Neuronal stem cell (in vitro differentiated cells): Measurements from ENCODE around the gene RRP1.

Source experiments
- DNase-seq: peaks from one replicate; pipeline ENCODE4 v3.0.0-alpha.2; 2013; ENCODE audit warnings: low spot score
- H2AFZ ChIP-seq: one replicate; pipeline ENCODE4 v1.6.1; 2013; ENCODE audit warnings: mild to moderate bottlenecking, low read length, inconsistent platforms
- H2AK5ac ChIP-seq: 2 replicates; pipeline ENCODE4 v1.6.1; 2013; ENCODE audit warnings: low read depth, mild to moderate bottlenecking, inconsistent platforms, low read length, moderate library complexity, mixed read lengths
- H2BK120ac ChIP-seq: 2 replicates; pipeline ENCODE4 v1.6.1; 2013; ENCODE audit warnings: low read depth, mild to moderate bottlenecking, inconsistent platforms, low read length, moderate library complexity, mixed read lengths
- H2BK12ac ChIP-seq: one replicate; pipeline ENCODE4 v1.6.1; 2013; ENCODE audit warnings: low read length, inconsistent platforms
- H2BK15ac ChIP-seq: 2 replicates; pipeline ENCODE4 v1.6.1; 2013; ENCODE audit warnings: mild to moderate bottlenecking, low read length, inconsistent platforms, mixed read lengths
- H2BK5ac ChIP-seq: one replicate; pipeline ENCODE4 v1.6.1; 2013; ENCODE audit warnings: inconsistent platforms, mild to moderate bottlenecking, low read length, moderate library complexity
- H3K14ac ChIP-seq: one replicate; pipeline ENCODE4 v1.6.1; 2013; ENCODE audit warnings: low read length, inconsistent platforms
- H3K18ac ChIP-seq: 2 replicates; pipeline ENCODE4 v1.6.1; 2013; ENCODE audit warnings: low read length, inconsistent platforms
- H3K23ac ChIP-seq: 2 replicates; pipeline ENCODE4 v1.6.1; 2013; ENCODE audit warnings: low read depth, mild to moderate bottlenecking, mixed read lengths, low read length, inconsistent platforms; ENCODE audit not compliant: poor library complexity
- H3K27ac ChIP-seq: replicated peaks from 3 replicates; pipeline ENCODE4 v1.5.1; 2013; ENCODE audit warnings: low read length, inconsistent platforms
- H3K27me3 ChIP-seq, 3 experiments: 2 replicates each; pipeline ENCODE4 v1.6.1; 2013; ENCODE audit warnings: low read length in 3 of 3, mild to moderate bottlenecking in 2 of 3, inconsistent platforms in 1 of 3, low read depth in 1 of 3, mixed read lengths in 1 of 3, moderate library complexity in 1 of 3; ENCODE audit not compliant: control insufficient read depth in 3 of 3, insufficient read depth in 3 of 3
- H3K36me3 ChIP-seq, 2 donors: replicated peaks in 1 of 2; 2 replicates each; pipeline ENCODE4 v1.6.1; 2013; ENCODE audit warnings: low read length in 2 of 2; ENCODE audit not compliant: control insufficient read depth in 2 of 2, insufficient read depth in 2 of 2
- H3K4ac ChIP-seq: 2 replicates; pipeline ENCODE4 v1.6.1; 2013; ENCODE audit warnings: inconsistent platforms, mild to moderate bottlenecking, low read length, moderate library complexity
- H3K4me1 ChIP-seq, 2 donors: 1 replicate in 1 of 2; 2 replicates in 1 of 2; pipeline ENCODE4 v1.6.1; 2013; ENCODE audit warnings: low read length in 2 of 2, low read depth in 1 of 2; ENCODE audit not compliant: control insufficient read depth in 2 of 2, insufficient read depth in 1 of 2
- H3K4me2 ChIP-seq: one replicate; pipeline ENCODE4 v1.6.1; 2013; ENCODE audit warnings: mild to moderate bottlenecking, low read length, inconsistent platforms; ENCODE audit not compliant: insufficient read depth, poor library complexity, severe bottlenecking
- H3K4me3 ChIP-seq, 2 donors: 2 replicates each; pipeline ENCODE4 v1.5.1; 2013; ENCODE audit warnings: low read length in 2 of 2, mild to moderate bottlenecking in 2 of 2, inconsistent platforms in 1 of 2, moderate library complexity in 1 of 2
- H3K79me1 ChIP-seq: one replicate; pipeline ENCODE4 v1.6.1; 2013; ENCODE audit warnings: low read depth, mild to moderate bottlenecking, inconsistent platforms, low read length, moderate library complexity
- H3K9ac ChIP-seq: one replicate; pipeline ENCODE4 v1.6.1; 2013; ENCODE audit warnings: mild to moderate bottlenecking, low read depth, low read length, inconsistent platforms; ENCODE audit not compliant: poor library complexity
- H3K9me3 ChIP-seq, 2 donors: replicated peaks in 1 of 2; 2 replicates each; pipeline versions ENCODE3 to v1.6.1; 2013; ENCODE audit warnings: low read length in 2 of 2, mild to moderate bottlenecking in 2 of 2, inconsistent platforms in 1 of 2, low read depth in 1 of 2, mixed read lengths in 1 of 2, moderate library complexity in 1 of 2; ENCODE audit not compliant: control insufficient read depth in 2 of 2, insufficient read depth in 1 of 2
- H4K8ac ChIP-seq: one replicate; pipeline ENCODE4 v1.6.1; 2013; ENCODE audit warnings: low read depth, mild to moderate bottlenecking, inconsistent platforms, low read length, moderate library complexity
- H4K91ac ChIP-seq: one replicate; pipeline ENCODE4 v1.6.1; 2013; ENCODE audit warnings: low read length, low read depth, mild to moderate bottlenecking, inconsistent platforms; ENCODE audit not compliant: poor library complexity
- WGBS, 2 donors: extraction: QIAGEN DNeasy Blood & Tissue Kit; methylation state at CpG; one replicate each; pipeline ENCODE4 v1.1.7; 2013; ENCODE audit warnings: missing lambda C conversion rate in 2 of 2, mixed read lengths in 1 of 2; ENCODE audit not compliant: insufficient read length in 2 of 2, insufficient replicate concordance in 1 of 2; ENCODE audit errors: extremely low coverage in 2 of 2; 5-methylcytosine and 5-hydroxymethylcytosine counted together

The RRP1 gene

DNA sequence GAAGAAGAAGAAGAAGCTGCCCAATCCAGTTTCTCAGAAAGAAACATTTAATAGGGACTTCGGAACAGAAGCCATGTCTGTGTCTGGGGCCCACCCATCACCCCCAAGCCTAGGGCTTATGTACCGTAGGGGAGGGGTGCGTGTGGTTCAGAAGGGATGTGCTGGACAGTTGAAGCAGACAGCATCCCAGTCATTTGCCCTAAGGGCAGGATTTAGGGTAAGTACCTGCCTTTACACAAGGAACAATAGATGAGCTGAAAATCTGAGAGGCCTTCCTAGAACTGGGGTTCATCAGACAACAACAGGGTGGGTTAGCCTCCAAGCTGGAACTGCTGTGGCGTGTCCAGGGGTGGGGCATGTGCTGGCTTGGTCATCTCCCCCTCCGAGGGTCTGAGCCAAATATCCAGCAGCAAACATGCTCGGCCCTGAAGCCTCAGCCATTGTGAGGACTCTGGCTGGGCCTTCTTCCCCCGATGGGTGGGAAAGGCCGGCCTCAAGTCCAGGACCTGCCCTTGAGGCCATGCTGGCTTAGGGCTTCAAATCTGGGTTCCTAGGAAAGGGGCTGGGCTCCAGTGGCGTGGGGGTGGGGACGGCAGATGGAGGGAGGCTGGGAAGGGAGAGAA lies 25.4 kb upstream of the RRP1 start:
- Histone ChIP-seq H3K36me3 (peaks cover 2 to 21% of the 10 kb centered on the region in 2 donors), H3K14ac (no peak overlapping the region), H3K18ac (no peak overlapping the region), H3K4me3 (no peak overlapping the region), H3K4ac (no peak overlapping the region), H3K27ac (no peak overlapping the region), H3K79me1 (no peaks in the 10 kb centered on the region), H3K23ac (no peak overlapping the region), H3K9ac (no peak overlapping the region), H3K4me1 (peaks cover 16 to 23% of the 10 kb centered on the region in 2 donors), H4K91ac (no peak overlapping the region), H3K27me3 (no peaks in the 10 kb centered on the region), H2BK5ac (no peak overlapping the region), H2AFZ (no peak overlapping the region), H2BK120ac (no peak overlapping the region), H4K8ac (no peak overlapping the region), H3K9me3 (peaks cover 4 to 5% of the 10 kb centered on the region in 2 donors), H2BK12ac (no peak overlapping the region), H2BK15ac (no peak overlapping the region), H3K4me2 (no peak overlapping the region), H2AK5ac (no peak overlapping the region)
- WGBS, 2 donors = no CpG with 5 or more reads among the region's 10 CpGs
- DNase-seq = no peak

DNA sequence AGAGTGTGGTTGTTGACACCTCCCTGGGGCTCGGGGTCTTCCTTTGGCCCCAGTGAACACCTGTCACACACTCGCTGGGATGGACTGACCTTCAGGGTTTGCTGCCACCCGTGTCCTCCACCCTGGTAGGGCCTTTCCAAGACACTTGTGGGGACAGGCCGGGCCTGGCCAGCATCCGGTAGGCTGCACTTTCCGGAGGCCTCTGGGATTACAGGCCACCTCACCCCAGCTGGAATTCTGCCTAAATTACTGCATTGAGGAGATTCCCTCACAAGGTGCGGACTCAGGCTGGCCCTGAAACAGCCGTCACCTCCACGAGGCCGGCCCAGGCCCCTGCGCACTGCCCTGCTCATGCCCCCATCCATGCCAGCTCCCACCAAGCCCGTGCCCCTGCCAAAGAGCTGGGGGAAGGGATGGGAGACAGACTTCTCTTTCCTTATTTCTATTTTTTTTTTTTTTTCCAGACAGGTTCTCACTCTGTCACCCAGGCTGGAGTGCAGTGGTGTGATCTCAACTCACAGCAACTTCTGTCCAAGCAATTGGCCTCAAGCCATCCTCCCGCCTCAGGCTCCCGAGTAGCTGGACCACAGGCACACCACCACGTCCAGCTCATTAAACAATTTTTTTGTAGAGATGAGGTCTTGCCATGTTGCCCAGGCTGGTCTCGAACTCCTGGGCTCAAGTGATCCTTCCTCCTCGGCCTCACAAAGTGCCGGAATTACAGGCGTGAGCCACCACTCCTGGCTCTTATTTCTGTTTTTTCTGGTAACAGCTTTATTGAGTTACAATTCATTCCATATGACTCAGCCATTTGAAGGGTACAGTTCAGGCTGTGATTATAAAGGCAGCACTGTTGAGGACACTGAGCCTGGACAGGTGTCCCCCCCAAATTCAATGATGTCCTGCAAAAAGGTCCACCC lies 24.5 kb upstream of the RRP1 start:
- H4K91ac ChIP-seq = no peak overlapping the region
- no peak overlapping the region for H4K8ac ChIP-seq
- no peak overlapping the region for H3K14ac ChIP-seq
- H2AFZ ChIP-seq = no peak overlapping the region
- H3K27ac ChIP-seq = no peak overlapping the region
- H2BK15ac ChIP-seq = no peak overlapping the region
- H3K4me2 ChIP-seq = no peak overlapping the region
- no CpG with 5 or more reads among the region's 19 CpGs for WGBS, 2 donors
- no peak overlapping the region for H3K23ac ChIP-seq
- H2BK120ac ChIP-seq = no peak overlapping the region
- H3K27me3 ChIP-seq = no peaks in the 10 kb centered on the region
- H2AK5ac ChIP-seq = no peak overlapping the region
- peaks cover 16 to 23% of the 10 kb centered on the region in 2 donors for H3K4me1 ChIP-seq
- H3K9ac ChIP-seq = no peak overlapping the region
- no peak for DNase-seq
- H3K79me1 ChIP-seq = no peaks in the 10 kb centered on the region
- H3K18ac ChIP-seq = no peak overlapping the region
- no peak overlapping the region for H3K4me3 ChIP-seq
- no peak overlapping the region for H2BK12ac ChIP-seq
- peaks cover 2 to 17% of the 10 kb centered on the region in 2 donors for H3K36me3 ChIP-seq
- no peak overlapping the region for H2BK5ac ChIP-seq
- H3K9me3 ChIP-seq = peaks cover 4 to 5% of the 10 kb centered on the region in 2 donors
- no peak overlapping the region for H3K4ac ChIP-seq

DNA sequence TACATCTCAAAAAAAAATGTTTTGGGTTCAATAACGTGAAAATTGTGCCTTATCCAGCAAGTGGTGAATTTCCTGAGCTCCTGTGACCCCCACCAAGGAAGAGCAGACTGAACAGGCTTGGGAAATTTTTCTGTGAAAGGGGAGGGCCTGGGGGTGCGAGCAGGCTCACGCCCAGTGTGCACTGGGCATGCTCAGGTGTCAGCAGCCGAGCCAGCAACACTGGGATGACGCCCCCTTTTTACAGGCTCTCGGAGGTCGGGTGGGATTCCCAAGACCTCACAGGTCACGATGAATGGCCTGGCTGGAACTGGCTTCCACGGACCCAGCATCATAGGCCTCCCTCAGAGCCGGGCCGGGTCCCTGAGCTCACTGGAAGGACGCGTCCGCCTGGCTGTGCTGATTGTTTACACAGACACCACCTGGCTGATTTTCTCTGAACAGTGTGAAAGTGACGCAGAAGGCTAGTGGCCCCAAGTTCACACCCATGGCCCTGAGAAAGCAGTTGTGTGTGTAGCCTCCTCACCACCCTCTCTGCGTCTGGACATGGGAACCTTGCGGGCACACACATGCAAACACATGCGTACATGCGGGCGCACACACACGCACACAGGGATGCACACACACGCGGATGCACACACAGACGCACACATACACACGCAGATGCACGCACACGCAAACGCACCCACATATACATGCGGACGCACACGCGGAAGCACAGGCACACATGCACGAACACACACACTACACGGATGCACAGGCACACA lies 22.5 kb upstream of the RRP1 start:
- no peaks in the 10 kb centered on the region for H3K79me1 ChIP-seq
- peak overlapping the region; percentile 10 for H3K27ac ChIP-seq
- H3K4me2 ChIP-seq = no peak overlapping the region

More for the DNA sequence above, 22.5 kb upstream of the RRP1 start:
- peaks cover 16 to 23% of the 10 kb centered on the region in 2 donors for H3K4me1 ChIP-seq
- H3K23ac ChIP-seq = peak overlapping the region; percentile 66
- H3K4me3 ChIP-seq = no peak overlapping the region
- H2AFZ ChIP-seq = peak overlapping the region; percentile 32
- peak overlapping the region; percentile 5 for H3K18ac ChIP-seq
- H3K9me3 ChIP-seq = peaks cover 4 to 5% of the 10 kb centered on the region in 2 donors
- H3K36me3 ChIP-seq = peaks cover 2 to 12% of the 10 kb centered on the region in 2 donors
- H3K27me3 ChIP-seq = no peaks in the 10 kb centered on the region
- DNase-seq = no peak
- H3K4ac ChIP-seq = peak overlapping the region; percentile 91
- H3K9ac ChIP-seq = peak overlapping the region; percentile 90
- H4K8ac ChIP-seq = peak overlapping the region; percentile 97
- peak overlapping the region; percentile 34 for H4K91ac ChIP-seq
- WGBS, 2 donors = no CpG with 5 or more reads among the region's 34 CpGs
- no peak overlapping the region for H2BK120ac ChIP-seq
- H2BK5ac ChIP-seq = no peak overlapping the region
- H3K14ac ChIP-seq = peak overlapping the region; percentile 76
- peak overlapping the region; percentile 98 for H2AK5ac ChIP-seq
- peak overlapping the region; percentile 2 for H2BK12ac ChIP-seq
- peak overlapping the region; percentile 80 for H2BK15ac ChIP-seq
